ENCODE results near the gene LRP3. TPM values are rescaled to one million over a fixed set of nuclear protein-coding genes. Genes with fewer than 3 reads are reported as not detected.
"Not testable (repeated sequence)": the region's sequence is repeated elsewhere in the genome, so short reads cannot be mapped to it uniquely, and the experiment has no call there.

The LRP3 gene
- total and polyA plus RNA-seq, 5 experiments from 2014 or later, result not detected

DNA sequence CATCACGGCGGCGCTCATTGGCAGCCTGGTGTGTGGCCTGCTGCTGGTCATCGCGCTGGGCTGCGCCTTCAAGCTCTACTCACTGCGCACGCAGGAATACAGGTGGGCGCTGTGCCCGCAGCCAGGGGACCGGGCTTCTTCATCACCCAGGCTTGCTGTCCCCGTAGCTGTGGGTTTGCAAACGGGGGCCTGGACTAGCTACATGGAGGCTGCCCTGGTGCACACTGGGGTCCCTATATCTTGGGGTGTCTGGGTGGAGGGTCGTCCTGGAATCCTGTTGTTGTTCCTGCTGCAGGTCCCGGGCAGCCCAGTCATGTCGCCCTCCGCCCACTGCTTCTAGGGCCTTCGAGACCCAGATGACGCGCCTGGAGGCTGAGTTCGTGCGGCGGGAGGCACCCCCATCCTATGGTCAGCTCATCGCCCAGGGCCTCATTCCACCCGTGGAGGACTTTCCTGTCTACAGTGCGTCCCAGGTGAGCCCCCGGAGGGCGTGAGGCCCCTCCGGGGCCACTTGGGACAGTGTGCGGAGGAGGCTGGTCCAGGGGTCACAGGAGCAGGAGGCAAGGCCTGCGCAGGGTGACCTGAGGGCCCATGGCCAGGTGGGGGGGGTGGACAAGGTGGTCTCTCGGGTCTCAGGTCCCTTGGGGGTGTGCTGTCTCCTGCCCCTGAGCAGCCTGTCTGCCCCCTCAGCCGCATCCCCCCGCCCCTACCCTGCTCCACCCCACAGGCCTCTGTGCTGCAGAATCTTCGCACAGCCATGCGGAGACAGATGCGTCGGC lies 12.3 kb downstream of the LRP3 start:
- Mint-ChIP-seq H3K36me3 (no peaks in the 10 kb centered on the region), H3K4me3 (no peak overlapping the region), H3K27me3 (no peaks in the 10 kb centered on the region), H3K27ac (no peak overlapping the region), H3K9me3 (no peaks in the 10 kb centered on the region), H3K4me1 (peaks cover 0 to 2% (median 0%) of the 10 kb centered on the region in 4 donors)
- POLR2A ChIA-PET, result no interaction called here
- ATAC-seq (no peak), DNase-seq (no peak)

- H3K9me3 Mint-ChIP-seq, result no peaks in the 10 kb centered on the region
- no peaks in the 10 kb centered on the region for H3K27me3 Mint-ChIP-seq
- no peak overlapping the region for H3K27ac Mint-ChIP-seq
- H3K36me3 Mint-ChIP-seq, result no peaks in the 10 kb centered on the region
- no peak overlapping the region for H3K4me3 Mint-ChIP-seq
- POLR2A ChIA-PET, result no interaction called here
- ATAC-seq (no peak), DNase-seq (no peak)
- H3K4me1 Mint-ChIP-seq, result peaks cover 0 to 2% (median 0%) of the 10 kb centered on the region in 4 donors
Measured at GRCh38 chr19:33207040-33207620, 13.0 kb downstream of the LRP3 start.

GRCh38 chr19:33207903-33208302 lies 13.8 kb downstream of the LRP3 start:
- H3K4me3 Mint-ChIP-seq, result no peak overlapping the region
- DNase-seq (no peak), ATAC-seq (no peak)
- H3K4me1 Mint-ChIP-seq, result peaks cover 0 to 2% (median 0%) of the 10 kb centered on the region in 4 donors
- POLR2A ChIA-PET, result no interaction called here
- no peaks in the 10 kb centered on the region for H3K27me3 Mint-ChIP-seq
- no peak overlapping the region for H3K27ac Mint-ChIP-seq
- H3K36me3 Mint-ChIP-seq, result no peaks in the 10 kb centered on the region
- no peaks in the 10 kb centered on the region for H3K9me3 Mint-ChIP-seq

DNA sequence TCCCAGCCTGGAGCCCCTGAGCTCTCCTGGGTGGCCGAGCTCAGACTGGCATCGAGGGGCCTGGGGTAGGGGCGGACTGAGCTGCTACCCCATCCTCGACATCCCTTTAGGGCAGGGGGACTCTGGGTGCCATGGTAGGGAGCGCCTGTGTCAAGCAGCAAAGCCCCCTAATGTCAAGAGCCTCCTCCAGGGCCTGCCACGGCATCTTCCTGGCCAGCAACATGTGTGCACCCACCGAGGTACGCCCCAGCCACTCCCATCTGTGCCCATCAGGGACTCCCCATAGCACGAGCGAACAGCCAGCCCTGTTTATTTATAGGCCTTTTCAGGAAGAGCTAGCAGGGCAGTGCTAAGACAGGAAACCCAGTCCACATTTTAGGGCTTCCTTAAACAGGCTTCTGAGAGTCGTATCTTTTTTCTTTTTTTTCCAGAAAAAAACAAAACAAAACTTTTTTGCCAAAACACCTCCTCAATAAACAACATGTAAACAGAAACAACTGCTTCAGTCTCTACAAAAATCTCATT lies 14.3 kb downstream of the LRP3 start:
- H3K27ac Mint-ChIP-seq, result no peak overlapping the region
- POLR2A ChIA-PET, result interaction anchor here (1.2 kb wide), 1 partner anchor 277 kb away, joined by 3 read pairs; no protein-coding TSS in a partner anchor
- DNase-seq (no peak), ATAC-seq (no peak)
- no peak overlapping the region for H3K4me3 Mint-ChIP-seq
- no peaks in the 10 kb centered on the region for H3K9me3 Mint-ChIP-seq
- no peaks in the 10 kb centered on the region for H3K27me3 Mint-ChIP-seq
- H3K36me3 Mint-ChIP-seq, result no peaks in the 10 kb centered on the region
- no peaks in the 10 kb centered on the region for H3K4me1 Mint-ChIP-seq

- Mint-ChIP-seq H3K9me3 (no peaks in the 10 kb centered on the region), H3K27ac (no peak overlapping the region), H3K36me3 (no peaks in the 10 kb centered on the region), H3K4me1 (no peaks in the 10 kb centered on the region), H3K27me3 (no peaks in the 10 kb centered on the region), H3K4me3 (no peak overlapping the region)
- no peak for ATAC-seq
- no peak for DNase-seq
- POLR2A ChIA-PET, result interaction anchor here (1.2 kb wide), 1 partner anchor 276 kb away, joined by 3 read pairs; no protein-coding TSS in a partner anchor
Measured at GRCh38 chr19:33208904-33209849, 15.0 kb downstream of the LRP3 start.

DNA sequence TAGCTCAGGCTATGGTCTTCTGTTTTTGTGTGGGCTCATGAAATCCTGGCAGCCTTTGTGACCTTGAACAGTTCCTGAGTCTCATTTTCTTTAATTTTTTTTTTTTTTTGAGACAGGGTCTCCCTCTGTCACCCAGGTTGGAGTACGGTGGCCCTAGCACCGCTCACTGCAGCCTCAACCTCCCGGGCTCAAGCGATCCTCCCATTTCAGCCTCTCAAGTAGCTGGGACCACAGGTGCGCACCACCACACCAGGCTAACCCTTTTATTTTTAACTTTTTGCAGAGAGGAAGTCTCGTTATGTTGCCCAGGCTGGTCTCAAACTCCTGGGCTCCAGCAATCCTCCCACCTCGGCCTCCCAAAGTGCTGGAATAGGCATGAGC lies 15.7 kb downstream of the LRP3 start:
- not testable (repeated sequence) for H3K27ac Mint-ChIP-seq, ATAC-seq

DNA sequence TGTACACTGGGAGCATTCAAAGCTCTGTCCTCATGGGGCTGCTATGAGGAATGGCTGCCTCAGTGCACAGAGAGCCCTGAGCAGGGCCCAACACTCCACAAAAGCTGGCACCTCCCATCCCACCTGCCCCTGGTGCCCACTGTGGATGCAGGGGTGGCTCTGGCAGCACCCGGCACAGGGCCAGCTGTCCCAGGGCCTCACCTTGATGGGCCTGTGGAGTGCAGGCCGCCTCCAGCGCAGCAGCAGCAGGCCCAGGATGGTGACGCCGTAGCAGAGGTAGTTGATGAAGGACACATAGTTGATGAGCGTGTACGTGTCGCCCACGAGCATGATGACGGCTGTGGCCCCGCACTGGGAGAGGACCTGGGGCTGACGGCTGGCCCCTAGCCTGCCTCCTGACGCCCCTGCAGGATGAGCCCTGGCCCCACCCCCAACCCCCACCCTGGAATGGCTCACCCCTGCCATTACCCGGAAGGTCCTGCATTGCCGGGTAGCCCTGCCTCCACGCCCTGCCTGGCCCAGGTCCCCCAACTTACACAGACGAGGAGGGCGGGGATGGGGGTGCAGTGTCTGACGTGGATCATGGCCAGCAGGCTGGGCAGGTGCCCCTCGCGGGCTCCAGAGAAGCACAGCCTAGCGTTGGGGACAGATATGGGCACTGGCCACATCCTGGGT lies 16.3 kb downstream of the LRP3 start:
- Mint-ChIP-seq H3K36me3 (no peaks in the 10 kb centered on the region), H3K9me3 (no peaks in the 10 kb centered on the region), H3K27ac (no peak overlapping the region), H3K4me3 (no peak overlapping the region), H3K27me3 (no peaks in the 10 kb centered on the region), H3K4me1 (no peaks in the 10 kb centered on the region)
- DNase-seq (no peak), ATAC-seq (no peak)
- POLR2A ChIA-PET, result no interaction called here

More for the DNA sequence above, 15.7 kb downstream of the LRP3 start:
- POLR2A ChIA-PET, DNase-seq, H3K4me3 Mint-ChIP-seq, H3K4me1 Mint-ChIP-seq, H3K9me3 Mint-ChIP-seq, H3K36me3 Mint-ChIP-seq, H3K27me3 Mint-ChIP-seq: not testable (repeated sequence)

DNA sequence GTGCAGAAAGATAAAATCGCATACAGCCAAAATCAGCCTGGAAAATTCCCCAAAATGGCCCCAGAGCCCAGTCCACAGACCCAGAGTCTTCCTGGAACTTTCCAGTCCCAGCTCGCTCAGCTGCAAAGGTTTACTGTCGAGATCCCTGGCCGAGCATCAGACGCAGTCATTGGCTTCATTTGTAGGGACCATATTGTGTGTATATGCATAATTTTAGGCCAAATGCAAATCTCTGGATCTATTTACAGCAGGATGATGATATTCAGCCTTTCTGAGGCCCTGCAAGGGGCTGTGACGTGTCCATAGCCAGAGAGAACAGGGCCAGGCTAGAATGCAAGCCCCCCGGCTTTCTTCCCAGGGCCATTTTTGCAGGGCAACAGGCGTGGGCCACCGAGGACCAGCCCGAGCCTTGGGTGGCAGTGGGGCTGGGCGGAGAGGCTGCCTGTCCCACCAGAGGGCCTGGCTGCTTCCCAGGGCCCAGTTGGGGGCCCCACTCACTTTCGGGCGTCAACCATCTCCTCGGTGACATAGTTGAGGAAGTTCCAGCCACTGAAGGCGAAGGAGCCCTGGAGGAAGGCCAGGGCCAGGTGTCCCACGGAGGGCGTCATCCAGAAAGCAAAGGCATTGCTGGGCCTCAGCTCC lies 17.8 kb downstream of the LRP3 start:
- Mint-ChIP-seq H3K4me3 (no peak overlapping the region), H3K4me1 (no peaks in the 10 kb centered on the region), H3K27me3 (no peaks in the 10 kb centered on the region), H3K9me3 (no peaks in the 10 kb centered on the region), H3K27ac (no peak overlapping the region), H3K36me3 (no peaks in the 10 kb centered on the region)
- POLR2A ChIA-PET, result no interaction called here
- ATAC-seq, result no peak
- DNase-seq, result no peak

- Mint-ChIP-seq H3K27me3 (no peaks in the 10 kb centered on the region), H3K4me1 (no peaks in the 10 kb centered on the region), H3K36me3 (no peaks in the 10 kb centered on the region), H3K9me3 (no peaks in the 10 kb centered on the region), H3K27ac (no peak overlapping the region), H3K4me3 (no peak overlapping the region)
- DNase-seq, result no peak
- no peak for ATAC-seq
- POLR2A ChIA-PET, result no interaction called here
Measured at GRCh38 chr19:33212436-33213172, 18.5 kb downstream of the LRP3 start.

DNA sequence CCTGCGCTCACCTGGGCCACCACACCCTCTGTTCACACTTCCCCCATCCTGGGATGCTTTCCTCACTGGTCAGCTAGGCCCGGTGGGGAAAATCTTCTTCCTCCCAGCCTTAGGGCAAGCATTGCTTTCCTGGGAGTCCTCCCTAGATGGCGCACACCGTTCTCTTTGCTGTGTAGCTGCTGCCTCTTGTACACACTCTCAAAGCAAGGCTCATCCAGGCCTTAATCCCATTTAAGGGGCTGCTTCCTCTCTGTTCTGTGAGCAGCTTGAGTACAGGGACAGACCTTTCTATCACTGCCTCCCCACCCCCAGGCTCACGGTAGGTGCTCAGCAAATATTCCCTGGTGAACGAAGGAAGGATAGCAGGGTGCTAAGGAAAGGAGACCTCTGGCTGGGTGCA lies 20.5 kb downstream of the LRP3 start:
- Mint-ChIP-seq H3K4me1 (no peaks in the 10 kb centered on the region), H3K27ac (no peak overlapping the region), H3K36me3 (no peaks in the 10 kb centered on the region), H3K4me3 (no peak overlapping the region), H3K27me3 (peaks cover 0 to 1% (median 0%) of the 10 kb centered on the region in 5 donors), H3K9me3 (no peaks in the 10 kb centered on the region)
- ATAC-seq (no peak), DNase-seq (no peak)
- POLR2A ChIA-PET, result no interaction called here

DNA sequence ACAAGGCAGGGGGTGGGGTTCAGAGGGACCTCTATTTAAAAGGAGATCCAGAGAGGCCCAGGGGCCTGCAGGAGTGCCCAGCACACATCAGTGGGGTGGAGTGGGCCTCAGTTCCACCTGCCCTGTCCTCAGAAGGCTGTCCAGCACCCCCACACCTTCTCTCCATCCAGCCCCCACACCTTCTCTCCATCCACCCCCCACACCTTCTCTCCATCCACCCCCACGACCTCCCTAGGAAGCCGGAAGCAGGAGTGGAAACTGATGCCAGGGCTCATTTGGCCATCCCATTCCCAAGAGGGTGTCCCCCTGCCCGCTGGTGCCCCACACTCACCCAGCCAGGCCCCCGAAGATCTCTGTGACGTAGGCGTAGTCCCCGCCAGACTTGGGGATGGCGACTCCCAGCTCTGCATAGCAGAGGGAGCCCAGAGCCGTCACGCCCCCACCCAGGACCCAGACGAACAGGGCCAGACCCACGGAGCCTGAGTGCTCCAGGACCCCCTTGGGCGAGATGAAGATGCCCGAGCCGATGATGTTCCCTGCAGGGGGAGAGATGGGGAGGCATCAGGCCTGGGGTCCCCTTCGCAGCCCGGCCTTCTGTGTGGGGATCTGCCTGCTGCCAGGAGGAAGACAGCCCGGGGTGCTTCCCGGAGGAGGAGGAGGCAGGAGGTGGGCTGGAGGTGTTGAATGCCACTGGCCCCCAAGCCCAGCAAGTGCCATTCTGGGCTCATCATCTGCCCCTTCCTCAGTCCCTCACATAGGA lies 21.5 kb downstream of the LRP3 start:
- POLR2A ChIA-PET, result no interaction called here
- H3K4me1 Mint-ChIP-seq, result no peaks in the 10 kb centered on the region
- H3K36me3 Mint-ChIP-seq, result no peaks in the 10 kb centered on the region
- H3K27me3 Mint-ChIP-seq, result peaks cover 0 to 4% (median 3%) of the 10 kb centered on the region in 5 donors
- H3K27ac Mint-ChIP-seq, result no peak overlapping the region
- H3K9me3 Mint-ChIP-seq, result no peaks in the 10 kb centered on the region
- ATAC-seq (no peak), DNase-seq (no peak)
- no peak overlapping the region for H3K4me3 Mint-ChIP-seq
